Measurements from ENCODE around the gene DIO2. TPM values are rescaled to one million over a fixed set of nuclear protein-coding genes. Genes with fewer than 3 reads are reported as not detected.

The DIO2 gene
- total and polyA plus RNA-seq, 2 donors (not counting 1 experiment from before 2014, with no cell fraction given): 2.5 to 3.3 TPM

DNA sequence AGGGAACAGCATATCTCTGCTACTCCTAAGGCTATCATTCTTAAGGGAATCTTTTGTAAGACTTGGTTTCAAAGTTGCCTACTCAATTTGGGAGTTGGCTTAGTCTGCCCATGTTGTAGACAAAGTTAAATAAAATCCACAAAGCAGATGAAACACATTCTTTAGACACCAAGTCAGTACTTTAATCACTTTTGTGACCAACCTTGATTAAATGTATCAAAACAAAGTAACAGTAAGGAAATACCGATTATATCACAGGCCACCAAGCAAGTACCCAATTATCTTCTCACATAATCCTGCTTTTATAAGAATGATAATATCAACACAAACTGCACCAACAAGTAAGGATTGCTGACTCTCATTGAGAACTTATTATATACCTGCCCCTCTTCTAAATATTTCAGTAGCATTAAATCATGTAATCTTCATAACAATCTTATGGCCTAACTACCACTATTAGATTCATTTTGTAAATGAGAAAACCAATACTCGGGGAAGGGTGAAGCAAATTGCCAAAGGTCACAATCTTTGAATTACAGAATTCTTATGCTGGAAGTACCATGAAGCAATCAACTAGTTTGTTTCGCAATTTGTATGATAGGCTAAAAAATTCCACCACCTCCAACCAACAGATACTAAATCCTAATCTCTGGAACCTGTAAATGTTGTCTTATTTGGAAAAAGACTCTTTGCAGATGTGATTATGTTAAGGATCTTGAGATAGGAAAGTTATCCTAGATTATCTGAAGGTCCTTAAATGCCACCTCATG lies 12.6 kb upstream of the DIO2 start:
- no peak overlapping the region for H3K4me3 ChIP-seq (replicated peaks in 1 of 4; ENCODE audit: control extremely low read depth in 1 of 4, insufficient read depth in 1 of 4, low read depth in 3 of 4, low read length in 4 of 4)
- peak in 1 of 2 donors; percentile 63 for DNase-seq (ENCODE audit: low read depth in 2 of 2)
- H3K4me1 ChIP-seq (ENCODE audit: control insufficient read depth, extremely low read depth, insufficient read depth, low read length): no peaks in the 10 kb centered on the region

DNA sequence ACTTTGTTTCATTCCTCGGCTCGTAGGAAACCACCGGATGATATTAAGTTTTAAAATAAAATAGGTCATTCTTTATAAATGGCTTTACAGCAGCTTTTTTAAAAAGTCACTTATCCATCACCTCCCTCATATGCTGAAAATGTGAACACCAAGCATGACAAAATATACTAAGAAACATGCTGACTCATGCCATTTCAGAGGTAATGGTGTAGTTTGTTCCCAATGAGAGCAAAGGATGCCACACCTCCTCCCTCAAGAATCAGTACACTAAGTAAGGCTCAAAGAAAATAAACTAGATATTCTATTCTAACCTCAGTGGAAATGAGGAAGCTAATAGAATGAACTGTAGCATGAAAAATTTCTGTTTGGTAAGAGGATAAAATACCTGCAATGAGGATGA lies 5.5 kb upstream of the DIO2 start:
- no peaks in the 10 kb centered on the region for H4K20me1 ChIP-seq (ENCODE audit: control insufficient read depth, extremely low read depth, insufficient read depth, low read length)
- no peak overlapping the region for H3K27ac ChIP-seq (ENCODE audit: insufficient read depth, low read length)
- TF ChIP-seq CTCF (conservative IDR thresholded peaks at IDR 0.05 in 1 of 2, IDR thresholded peaks at IDR 0.05 in 1 of 2; ENCODE audit: low read depth in 1 of 2, low read length in 2 of 2): no peak
- no peak for TF ChIP-seq EZH2 (IDR thresholded peaks at IDR 0.05; ENCODE audit: low read length, missing control alignments)
- H2AFZ ChIP-seq (ENCODE audit: low read length): no peak overlapping the region
- DNase-seq (ENCODE audit: low read depth in 2 of 2): peak in 1 of 2 donors; percentile 50
- no peaks in the 10 kb centered on the region for H3K36me3 ChIP-seq (ENCODE audit: control insufficient read depth, insufficient read depth, low read length)
- no peak overlapping the region for H3K4me3 ChIP-seq (replicated peaks in 1 of 4; ENCODE audit: control extremely low read depth in 1 of 4, insufficient read depth in 1 of 4, low read depth in 3 of 4, low read length in 4 of 4)
- H3K27me3 ChIP-seq (ENCODE audit: control insufficient read depth, insufficient read depth, low read length): no peaks in the 10 kb centered on the region
- no peaks in the 10 kb centered on the region for H3K79me2 ChIP-seq (ENCODE audit: control insufficient read depth, insufficient read depth, low read length)
- H3K9me3 ChIP-seq (ENCODE audit: control insufficient read depth, insufficient read depth, low read depth, low read length): no peaks in the 10 kb centered on the region
- no peak overlapping the region for H3K9ac ChIP-seq (ENCODE audit: insufficient read depth, low read length)
- H3K4me2 ChIP-seq (ENCODE audit: extremely low read depth, insufficient read depth, low read length): no peak overlapping the region
- H3K4me1 ChIP-seq (ENCODE audit: control insufficient read depth, extremely low read depth, insufficient read depth, low read length): no peaks in the 10 kb centered on the region

More for the DNA sequence above, 12.6 kb upstream of the DIO2 start:
- Histone ChIP-seq H3K27me3 (ENCODE audit: control insufficient read depth, insufficient read depth, low read length) (no peaks in the 10 kb centered on the region), H3K9ac (ENCODE audit: insufficient read depth, low read length) (no peak overlapping the region), H3K79me2 (ENCODE audit: control insufficient read depth, insufficient read depth, low read length) (no peaks in the 10 kb centered on the region), H3K9me3 (ENCODE audit: control insufficient read depth, insufficient read depth, low read depth, low read length) (no peaks in the 10 kb centered on the region), H2AFZ (ENCODE audit: low read length) (no peak overlapping the region), H3K4me2 (ENCODE audit: extremely low read depth, insufficient read depth, low read length) (no peak overlapping the region), H3K27ac (ENCODE audit: insufficient read depth, low read length) (no peak overlapping the region), H3K36me3 (ENCODE audit: control insufficient read depth, insufficient read depth, low read length) (no peaks in the 10 kb centered on the region), H4K20me1 (ENCODE audit: control insufficient read depth, extremely low read depth, insufficient read depth, low read length) (no peaks in the 10 kb centered on the region)
- no peak for TF ChIP-seq CTCF (conservative IDR thresholded peaks at IDR 0.05 in 1 of 2, IDR thresholded peaks at IDR 0.05 in 1 of 2; ENCODE audit: low read depth in 1 of 2, low read length in 2 of 2)
- TF ChIP-seq EZH2 (IDR thresholded peaks at IDR 0.05; ENCODE audit: low read length, missing control alignments): no peak

DNA sequence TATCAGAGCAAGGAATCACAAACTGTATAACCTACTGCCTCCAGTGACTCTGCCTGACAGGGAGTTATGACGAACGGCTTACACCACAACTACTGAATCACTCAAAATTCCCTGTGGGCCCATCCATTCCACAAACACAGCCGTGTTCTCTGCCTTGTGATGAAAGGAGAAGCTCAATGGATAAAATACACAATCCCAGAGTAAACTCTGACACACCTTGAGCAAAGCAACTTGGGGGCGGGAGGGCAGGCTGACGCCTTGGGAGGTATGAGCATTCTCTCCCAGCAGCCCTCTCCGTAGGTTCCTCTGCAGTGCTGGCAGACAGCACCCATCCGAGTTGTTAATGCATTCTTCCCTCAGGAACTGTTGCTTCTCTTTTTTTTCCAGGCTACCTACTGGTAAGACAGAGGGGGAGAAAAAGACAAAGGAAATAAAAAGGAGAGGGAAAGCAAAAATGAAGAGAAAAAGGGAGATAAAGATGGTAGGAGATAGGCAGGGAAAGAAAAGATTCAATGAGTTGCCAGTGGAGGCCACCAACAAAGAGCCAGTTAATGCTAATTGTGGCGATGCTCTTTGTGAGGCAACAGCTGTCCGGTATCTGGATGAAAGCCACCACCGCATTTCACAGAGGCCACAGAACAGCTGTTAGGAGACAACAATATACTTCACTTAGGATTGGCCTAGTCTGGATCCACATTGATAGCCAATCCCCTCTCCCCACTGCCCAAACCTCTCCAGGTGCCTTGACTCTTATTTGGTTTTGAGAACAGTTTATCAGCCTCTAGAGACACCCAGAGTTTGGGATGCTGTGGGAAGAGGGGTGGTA lies 4.7 kb upstream of the DIO2 start:
- no peaks in the 10 kb centered on the region for H3K27me3 ChIP-seq (ENCODE audit: control insufficient read depth, insufficient read depth, low read length)
- no peak overlapping the region for H3K4me3 ChIP-seq (replicated peaks in 1 of 4; ENCODE audit: control extremely low read depth in 1 of 4, insufficient read depth in 1 of 4, low read depth in 3 of 4, low read length in 4 of 4)
- H3K4me1 ChIP-seq (ENCODE audit: control insufficient read depth, extremely low read depth, insufficient read depth, low read length): no peaks in the 10 kb centered on the region
- H3K27ac ChIP-seq (ENCODE audit: insufficient read depth, low read length): no peak overlapping the region
- no peaks in the 10 kb centered on the region for H3K9me3 ChIP-seq (ENCODE audit: control insufficient read depth, insufficient read depth, low read depth, low read length)
- H3K9ac ChIP-seq (ENCODE audit: insufficient read depth, low read length): no peak overlapping the region
- peak; percentile 47 to 62 for DNase-seq (ENCODE audit: low read depth in 2 of 2)
- no peaks in the 10 kb centered on the region for H3K79me2 ChIP-seq (ENCODE audit: control insufficient read depth, insufficient read depth, low read length)
- no peak overlapping the region for H2AFZ ChIP-seq (ENCODE audit: low read length)
- no peak for TF ChIP-seq EZH2 (IDR thresholded peaks at IDR 0.05; ENCODE audit: low read length, missing control alignments)
- TF ChIP-seq CTCF (conservative IDR thresholded peaks at IDR 0.05 in 1 of 2, IDR thresholded peaks at IDR 0.05 in 1 of 2; ENCODE audit: low read depth in 1 of 2, low read length in 2 of 2): no peak
- no peaks in the 10 kb centered on the region for H4K20me1 ChIP-seq (ENCODE audit: control insufficient read depth, extremely low read depth, insufficient read depth, low read length)
- H3K36me3 ChIP-seq (ENCODE audit: control insufficient read depth, insufficient read depth, low read length): no peaks in the 10 kb centered on the region
- H3K4me2 ChIP-seq (ENCODE audit: extremely low read depth, insufficient read depth, low read length): no peak overlapping the region

All from fibroblast of lung (primary cell).